Midbrain (tissue), 1 donor: ENCODE measurements around the gene TUB.

ENCODE experiments used
- DNase-seq: peaks from one replicate; lab custom pipeline; 2025; lab: John Stamatoyannopoulos, UW

TUB gene

DNA sequence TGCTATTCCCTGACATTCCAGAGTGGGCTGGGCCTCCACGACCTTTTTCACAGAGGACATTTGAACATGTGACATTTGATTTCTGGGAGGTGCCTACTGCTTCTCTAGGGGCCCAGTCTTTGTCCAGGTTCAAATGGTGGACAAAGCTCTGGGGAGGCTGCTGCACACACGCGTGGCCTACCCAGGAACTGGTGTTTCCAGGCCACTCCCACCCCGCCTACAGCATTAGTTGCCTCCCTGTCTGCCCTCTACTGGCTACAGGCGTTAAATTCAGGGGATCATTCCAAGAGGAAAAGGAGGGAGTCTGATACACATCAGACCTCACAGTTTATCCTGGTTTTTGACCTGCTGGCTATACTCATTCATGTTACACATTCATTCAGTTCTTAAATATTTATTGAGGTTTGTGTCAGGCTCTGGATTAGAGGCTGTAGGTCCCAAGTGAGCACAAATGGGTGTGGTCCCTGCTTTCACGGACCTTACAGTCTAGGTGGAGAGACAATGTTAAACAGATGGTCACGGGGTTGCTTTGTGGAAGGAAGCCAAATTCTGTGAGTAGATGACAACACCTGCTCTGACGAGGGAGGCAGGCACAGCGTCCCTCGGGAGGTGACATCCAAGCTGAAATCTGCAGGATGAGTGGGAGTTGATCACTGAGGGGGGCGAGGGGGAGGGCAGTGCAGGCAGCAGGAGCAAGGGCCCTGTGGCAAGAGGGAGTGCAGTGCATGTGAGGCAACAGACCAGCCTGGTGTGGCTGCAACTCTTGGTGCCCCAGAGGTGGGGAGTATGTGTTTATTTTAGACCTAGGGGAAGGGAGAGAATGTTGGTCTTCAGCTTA is 11.8 kb downstream of the TUB start:
- peak; percentile 47 for DNase-seq

DNA sequence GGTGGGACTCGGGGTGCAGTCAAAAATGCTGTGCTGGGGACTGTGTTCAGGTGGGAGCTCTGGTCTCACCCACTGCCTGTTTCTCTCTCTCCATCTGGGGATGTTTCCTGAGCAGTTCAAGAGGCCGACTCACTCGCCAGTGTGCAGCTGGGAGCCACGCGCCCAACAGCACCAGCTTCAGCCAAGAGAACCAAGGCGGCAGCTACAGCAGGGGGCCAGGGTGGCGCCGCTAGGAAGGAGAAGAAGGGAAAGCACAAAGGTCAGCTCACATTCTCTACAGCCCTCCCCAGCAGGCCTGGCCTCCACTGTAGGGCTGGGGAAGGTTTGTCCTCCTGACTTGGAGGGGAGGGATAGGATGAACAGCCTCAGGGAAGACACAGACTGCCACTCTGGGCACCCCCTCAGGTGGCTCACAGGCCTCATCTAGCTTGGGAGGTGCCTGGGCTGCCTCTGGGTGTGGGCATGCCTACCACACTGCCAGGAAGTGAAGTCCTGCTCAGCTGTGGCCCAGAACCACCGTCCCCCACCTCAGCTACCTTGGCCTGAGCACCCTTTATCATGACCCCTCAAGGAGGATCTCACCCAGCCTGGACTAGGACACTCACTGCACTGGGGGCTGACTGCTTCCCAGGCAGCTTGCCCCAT is 13.0 kb downstream of the TUB start:
- no peak for DNase-seq

DNA sequence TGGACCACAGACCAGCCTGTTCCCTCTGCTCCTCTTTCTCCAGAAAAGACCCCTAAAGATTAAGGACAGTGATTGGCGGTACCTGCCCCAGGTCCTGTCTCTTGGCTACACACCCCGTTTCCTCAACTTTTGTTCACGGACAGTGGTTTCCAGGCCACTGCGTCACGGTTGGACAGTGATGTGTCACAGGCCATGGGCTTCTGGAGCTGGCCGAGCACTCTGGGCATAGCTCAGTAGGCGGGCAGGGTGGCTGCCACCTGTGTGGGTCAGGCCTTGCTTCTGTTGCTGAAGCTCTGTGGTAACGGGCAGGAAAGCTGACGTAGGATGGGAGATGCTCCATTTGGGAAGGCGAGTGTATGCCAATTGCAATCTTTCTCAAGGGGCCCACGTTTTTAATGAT is 13.6 kb downstream of the TUB start:
- no peak for DNase-seq

GRCh38 chr11:8095371-8095770 is 14.4 kb downstream of the TUB start:
- no peak for DNase-seq

- DNase-seq, result no peak
These were observed 15.0 kb downstream of the TUB start for GRCh38 chr11:8095806-8096522.

GRCh38 chr11:8096575-8096974 is 15.6 kb downstream of the TUB start:
- no peak for DNase-seq

GRCh38 chr11:8097062-8097461 is 16.1 kb downstream of the TUB start:
- DNase-seq, result no peak

- no peak for DNase-seq
These were observed 16.5 kb downstream of the TUB start for GRCh38 chr11:8097468-8097867.

DNA sequence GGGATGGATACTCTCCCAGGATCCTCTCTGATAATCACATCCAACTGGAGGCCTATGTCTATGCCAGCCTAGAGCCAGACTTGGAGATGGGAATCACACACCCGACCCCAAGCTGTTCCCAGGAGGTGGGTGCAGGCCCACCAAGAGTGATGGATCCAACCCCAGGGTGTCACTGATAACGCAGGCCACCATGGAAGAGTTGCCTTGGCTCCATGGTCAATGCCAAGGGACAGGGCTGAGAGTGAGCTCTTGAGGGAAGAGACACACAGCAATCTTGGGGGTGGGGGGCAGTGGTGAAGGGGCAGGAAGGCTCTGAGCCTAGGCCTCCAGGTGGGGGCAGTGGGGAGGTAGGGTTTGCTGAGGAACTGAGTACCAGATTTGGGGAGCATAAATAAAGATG is 16.9 kb downstream of the TUB start:
- DNase-seq, result no peak

- DNase-seq, result no peak
These were observed 17.4 kb downstream of the TUB start for GRCh38 chr11:8098361-8098760.

DNA sequence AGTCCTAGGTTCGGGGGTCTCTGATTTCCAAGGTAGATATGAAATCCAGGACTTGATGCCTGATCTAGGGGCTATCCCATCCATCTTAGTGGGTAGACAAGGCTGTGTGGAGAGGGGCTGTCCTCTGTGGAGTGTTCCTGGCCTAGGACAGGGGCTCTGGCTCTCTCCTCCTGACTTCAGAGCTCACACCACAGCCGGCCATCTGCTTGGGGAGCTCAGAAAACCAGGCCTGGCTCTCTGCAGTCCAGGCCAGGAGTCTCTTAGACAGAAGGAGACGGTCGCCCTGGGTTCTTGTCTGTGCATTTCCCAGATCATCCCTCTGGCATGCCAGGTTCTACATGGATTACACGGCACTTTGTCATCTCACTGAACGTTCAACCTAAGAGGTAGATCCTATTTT is 17.9 kb downstream of the TUB start:
- DNase-seq, result no peak

DNA sequence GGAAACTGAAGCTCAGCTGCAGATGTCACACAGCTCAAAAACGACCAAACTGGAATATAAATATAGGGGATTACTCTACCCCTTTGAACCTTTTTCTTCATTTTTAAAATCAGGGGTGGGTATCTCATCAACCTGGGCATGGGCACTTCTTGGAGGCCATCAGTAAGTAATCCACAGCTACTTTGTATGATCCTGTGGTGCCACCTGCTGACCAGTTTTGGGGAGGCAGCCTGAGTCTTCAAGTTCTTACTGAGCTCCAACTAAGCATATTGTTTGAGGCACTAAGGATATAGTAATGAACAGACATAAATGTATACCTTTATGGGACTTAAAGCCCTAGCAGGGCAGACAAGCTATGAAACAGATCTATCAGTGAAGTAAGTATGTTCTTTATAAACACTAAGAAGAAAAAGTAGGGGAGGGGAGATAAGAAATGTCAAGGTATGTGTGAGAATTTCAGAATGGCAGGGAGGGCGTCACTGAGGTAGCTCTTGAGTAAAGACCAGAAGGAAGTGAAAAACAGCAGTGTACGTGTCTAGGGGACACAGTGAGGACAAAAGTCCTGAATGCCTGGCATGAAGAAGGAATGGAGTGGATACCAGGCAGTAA is 18.4 kb downstream of the TUB start:
- peak; percentile 80 for DNase-seq

GRCh38 chr11:8100158-8100557 is 19.1 kb downstream of the TUB start:
- DNase-seq, result no peak

DNA sequence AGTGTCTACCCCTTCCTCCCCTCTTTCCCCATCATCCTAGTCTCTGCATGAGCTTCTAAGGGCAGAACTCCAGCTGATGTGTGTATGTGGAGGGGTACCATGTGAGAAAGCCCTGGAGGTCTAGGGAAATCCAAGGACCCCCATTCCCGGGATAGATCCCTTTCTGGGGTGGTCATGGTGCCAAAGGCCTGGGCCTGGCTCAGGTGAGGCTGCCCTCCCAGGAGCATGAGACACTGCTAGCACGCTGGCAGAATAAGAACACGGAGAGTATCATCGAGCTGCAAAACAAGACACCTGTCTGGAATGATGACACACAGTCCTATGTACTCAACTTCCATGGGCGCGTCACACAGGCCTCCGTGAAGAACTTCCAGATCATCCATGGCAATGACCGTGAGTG is 19.6 kb downstream of the TUB start:
- no peak for DNase-seq

DNA sequence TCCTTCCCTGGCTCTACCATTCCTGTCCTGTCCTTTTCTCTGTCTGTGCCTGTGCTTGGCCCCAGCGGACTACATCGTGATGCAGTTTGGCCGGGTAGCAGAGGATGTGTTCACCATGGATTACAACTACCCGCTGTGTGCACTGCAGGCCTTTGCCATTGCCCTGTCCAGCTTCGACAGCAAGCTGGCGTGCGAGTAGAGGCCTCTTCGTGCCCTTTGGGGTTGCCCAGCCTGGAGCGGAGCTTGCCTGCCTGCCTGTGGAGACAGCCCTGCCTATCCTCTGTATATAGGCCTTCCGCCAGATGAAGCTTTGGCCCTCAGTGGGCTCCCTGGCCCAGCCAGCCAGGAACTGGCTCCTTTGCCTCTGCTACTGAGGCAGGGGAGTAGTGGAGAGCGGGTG is 20.4 kb downstream of the TUB start:
- no peak for DNase-seq

GRCh38 chr11:8102296-8102915 is 21.4 kb downstream of the TUB start:
- no peak for DNase-seq

GRCh38 chr11:8102965-8103364 is 22.0 kb downstream of the TUB start:
- DNase-seq, result no peak

GRCh38 chr11:8103909-8104308 is 22.9 kb downstream of the TUB start:
- no peak for DNase-seq

GRCh38 chr11:8105133-8105532 is 24.1 kb downstream of the TUB start:
- no peak for DNase-seq

GRCh38 chr11:8105666-8106065 is 24.7 kb downstream of the TUB start:
- no peak for DNase-seq

GRCh38 chr11:8106679-8107078 is 25.7 kb downstream of the TUB start:
- DNase-seq, result no peak

- DNase-seq, result no peak
These were observed 26.6 kb downstream of the TUB start for GRCh38 chr11:8107642-8108041.
